Neural progenitor cell (in vitro differentiated cells): Measurements from ENCODE around the gene ARHGAP15.

Source experiments
- CTCF ChIP-seq: fragments of 200-600 bp; sonication (generic); IDR thresholded peaks from 2 replicates; pipeline ENCODE4 v1.5.1; 2017; ENCODE audit warnings: antibody characterized with exemption, mild to moderate bottlenecking
- EZH2 ChIP-seq: fragments of 200-600 bp; sonication (generic); IDR thresholded peaks from 2 replicates; pipeline ENCODE4 v1.6.1; 2017; ENCODE audit warnings: antibody characterized with exemption, mild to moderate bottlenecking, moderate library complexity
- EZH2phosphoT487 ChIP-seq: fragments of 200-600 bp; sonication (generic); IDR thresholded peaks from 2 replicates; pipeline ENCODE4 v1.6.1; 2017; ENCODE audit warnings: antibody characterized with exemption

GRCh38 chr2:143192716-143193115, 63.5 kb downstream of the ARHGAP15 start:
- TF ChIP-seq EZH2 (no peak), CTCF (no peak), EZH2phosphoT487 (no peak)
